A549 (cell line): Measurements from ENCODE around the gene SUSD1. TPM values are rescaled to one million over a fixed set of nuclear protein-coding genes. Genes with fewer than 3 reads are reported as not detected.

Experiments
- ATAC-seq, 2 experiments: fragments of 200-7000 bp in 1 of 2; fragments of >200 bp in 1 of 2; cut with Nextera tagmentation in 1 of 2; cut with Tn5 transposase in 1 of 2; 3 replicates each; pipeline versions ENCODE4 v1.8.0 to v1.9.1; 2018 to 2020; ENCODE audit warnings: mild to moderate bottlenecking in 1 of 2, moderate library complexity in 1 of 2
- CTCF ChIA-PET: fragments of 300-600 bp; sonication (Branson Sonifier 250); formaldehyde crosslinking; extraction: SDS; loops from one replicate; lab custom pipeline; 2021; ENCODE audit warnings: antibody characterized with exemption, inconsistent platforms; lab: Yijun Ruan, JAX
- POLR2A ChIA-PET: fragments of 350-600 bp; formaldehyde crosslinking; extraction: SDS; loops from one replicate; lab custom pipeline; 2021; ENCODE audit warnings: antibody characterized with exemption, inconsistent platforms; lab: Yijun Ruan, JAX
- DNase-seq, 2 experiments: peaks; one replicate each; pipeline versions ENCODE4 v3.0.0 to v3.0.0-alpha.2; 2011 to 2016; ENCODE audit warnings: low read depth in 1 of 2, low spot score in 1 of 2
- FAIRE-seq: peaks from 2 replicates; lab custom pipeline; 2011; peaks lifted over from hg19 to GRCh38; lab: Jason Lieb, UNC
- H3K27ac ChIP-seq, 2 experiments: fragments of >200 bp; sonication (Bioruptor Twin); formaldehyde crosslinking; 3 replicates each; pipeline ENCODE4 v1.5.1; 2016 to 2017
- H3K4me1 ChIP-seq: fragments of >200 bp; sonication (Bioruptor Twin); formaldehyde crosslinking; 3 replicates; pipeline ENCODE4 v1.6.1; 2016
- H3K4me2 ChIP-seq: fragments of >200 bp; sonication (Bioruptor Twin); formaldehyde crosslinking; 3 replicates; pipeline ENCODE4 v1.6.1; 2016
- H3K4me3 ChIP-seq: fragments of >200 bp; sonication (Bioruptor Twin); formaldehyde crosslinking; 3 replicates; pipeline ENCODE4 v1.5.1; 2016
- H3K9me3 ChIP-seq: fragments of >200 bp; sonication (Bioruptor Twin); formaldehyde crosslinking; 3 replicates; pipeline ENCODE4 v1.6.1; 2016
- CBX2 ChIP-seq: fragments of 200-600 bp; sonication (generic); IDR thresholded peaks from 2 replicates; pipeline ENCODE4 v1.6.1; 2016; ENCODE audit warnings: low read depth, mild to moderate bottlenecking, borderline replicate concordance
- CEBPB ChIP-seq, 2 experiments: fragments of >200 bp in 1 of 2; sonication (Bioruptor Twin) in 1 of 2; formaldehyde crosslinking in 1 of 2; IDR thresholded peaks; 2 replicates each; pipeline ENCODE4 v1.6.1; 2012 to 2016
- CHD2 ChIP-seq: fragments of 150-350 bp; IDR thresholded peaks from 2 replicates; pipeline ENCODE4 v1.6.1; 2014; ENCODE audit warnings: low read length; ENCODE audit not compliant: partially characterized antibody
- CHD4 ChIP-seq: fragments of 200-600 bp; sonication (generic); IDR thresholded peaks from 2 replicates; pipeline ENCODE4 v1.6.1; 2016; ENCODE audit warnings: antibody characterized with exemption, mild to moderate bottlenecking, borderline replicate concordance
- EHF ChIP-seq: fragments of 250-450 bp; sonication (Bioruptor Pico); IDR thresholded peaks from 2 replicates; pipeline ENCODE4 v1.5.0; 2020; ENCODE audit warnings: mild to moderate bottlenecking
- EP300 ChIP-seq, 2 experiments: fragments of >200 bp; sonication (Bioruptor Twin); formaldehyde crosslinking; IDR thresholded peaks; 2 replicates in 1 of 2; 3 replicates in 1 of 2; pipeline ENCODE4 v1.6.1; 2016 to 2017
- ESRRA ChIP-seq: fragments of 150-350 bp; IDR thresholded peaks from 2 replicates; pipeline ENCODE4 v1.6.1; 2014; ENCODE audit warnings: mild to moderate bottlenecking, low read length, borderline replicate concordance
- FOSB ChIP-seq: fragments of 250-450 bp; sonication (Bioruptor Pico); IDR thresholded peaks from 2 replicates; pipeline ENCODE4 v1.5.0; 2020; ENCODE audit warnings: mild to moderate bottlenecking, moderate library complexity
- FOXS1 ChIP-seq: fragments of 250-450 bp; sonication (Bioruptor Pico); IDR thresholded peaks from 2 replicates; pipeline ENCODE4 v1.5.0; 2020; ENCODE audit warnings: mild to moderate bottlenecking, moderate library complexity
- HDAC2 ChIP-seq: fragments of 200-600 bp; sonication (generic); IDR thresholded peaks from 2 replicates; pipeline ENCODE4 v1.6.1; 2016
- JUN ChIP-seq, 2 experiments: fragments of >200 bp; sonication (Bioruptor Twin); formaldehyde crosslinking; IDR thresholded peaks; 2 replicates in 1 of 2; 3 replicates in 1 of 2; pipeline ENCODE4 v1.6.1; 2016 to 2017
- JUNB ChIP-seq: fragments of >200 bp; sonication (Bioruptor Twin); formaldehyde crosslinking; IDR thresholded peaks from 2 replicates; pipeline ENCODE4 v1.6.1; 2016
- NPAS2 ChIP-seq: fragments of 250-450 bp; sonication (Bioruptor Pico); IDR thresholded peaks from 2 replicates; pipeline ENCODE4 v1.8.0; 2022; ENCODE audit warnings: mild to moderate bottlenecking, moderate library complexity, borderline replicate concordance
- NR3C1 ChIP-seq: fragments of >200 bp; sonication (Bioruptor Twin); formaldehyde crosslinking; IDR thresholded peaks from 3 replicates; pipeline ENCODE4 v1.6.1; 2017
- RARB ChIP-seq: fragments of 250-450 bp; sonication (Bioruptor Pico); IDR thresholded peaks from 2 replicates; pipeline ENCODE4 v1.8.0; 2021; ENCODE audit warnings: mild to moderate bottlenecking, moderate library complexity
- RFX5 ChIP-seq: fragments of 450-650 bp; IDR thresholded peaks from 2 replicates; pipeline ENCODE4 v1.7.1; 2014; ENCODE audit warnings: antibody characterized with exemption, mild to moderate bottlenecking, moderate library complexity
- TFCP2L1 ChIP-seq: fragments of 250-450 bp; sonication (Bioruptor Pico); IDR thresholded peaks from 2 replicates; pipeline ENCODE4 v1.5.0; 2021; ENCODE audit warnings: mild to moderate bottlenecking
- TP53 ChIP-seq: fragments of 250-450 bp; sonication (Bioruptor Pico); IDR thresholded peaks from 2 replicates; pipeline ENCODE4 v1.5.0; 2021; ENCODE audit warnings: mild to moderate bottlenecking, moderate library complexity
- ZNF302 ChIP-seq: fragments of 250-450 bp; sonication (Bioruptor Pico); IDR thresholded peaks from 2 replicates; pipeline ENCODE4 v1.9.0; 2021; ENCODE audit warnings: inconsistent platforms, mild to moderate bottlenecking, moderate library complexity
- WGBS: methylation state at CpG from one replicate; pipeline ENCODE4 v1.1.6; 2017; ENCODE audit errors: missing lambda C conversion rate; 5-methylcytosine and 5-hydroxymethylcytosine counted together
- polyA plus RNA-seq, 4 experiments: library from polyadenylated mRNA; depleted of rRNA in 3 of 4; stranded (reverse); fragments of >200 nt; fragmentation: RNase III in 1 of 4; extraction: RNeasy Plus Mini Kit Qiagen cat#74134 plus additional on column Dnase treatment in 1 of 4; gene quantifications; 2 replicates in 3 of 4; 3 replicates in 1 of 4; pipeline ENCODE4 v1.2.3, GENCODE V29; 2011 to 2017
- TF ChIP-seq, protein P1 (sequence below): fragments of >200 bp; sonication (Bioruptor Twin); formaldehyde crosslinking; IDR thresholded peaks from 2 replicates; pipeline ENCODE4 v1.6.1; 2016
- TF ChIP-seq, protein P2 (sequence below): fragments of 450-650 bp; IDR thresholded peaks from 2 replicates; pipeline ENCODE4 v1.6.1; 2014; ENCODE audit warnings: antibody characterized with exemption
- TF ChIP-seq, protein P3 (sequence below): fragments of 250-450 bp; sonication (Bioruptor Pico); IDR thresholded peaks from 2 replicates; pipeline ENCODE4 v1.5.0; 2021; ENCODE audit warnings: mild to moderate bottlenecking, moderate library complexity, borderline replicate concordance
- TF ChIP-seq, protein P4 (sequence below): fragments of >200 bp; sonication (Bioruptor Twin); formaldehyde crosslinking; IDR thresholded peaks from 3 replicates; pipeline ENCODE4 v1.5.1; 2016
- TF ChIP-seq, protein P5 (sequence below): IDR thresholded peaks from 2 replicates; pipeline ENCODE4 v1.6.1; 2012

Gene SUSD1
- polyA plus RNA-seq, 2 of the 4 experiments (the other 2 are of a cell fraction) = 15.7 to 18.6 TPM

DNA sequence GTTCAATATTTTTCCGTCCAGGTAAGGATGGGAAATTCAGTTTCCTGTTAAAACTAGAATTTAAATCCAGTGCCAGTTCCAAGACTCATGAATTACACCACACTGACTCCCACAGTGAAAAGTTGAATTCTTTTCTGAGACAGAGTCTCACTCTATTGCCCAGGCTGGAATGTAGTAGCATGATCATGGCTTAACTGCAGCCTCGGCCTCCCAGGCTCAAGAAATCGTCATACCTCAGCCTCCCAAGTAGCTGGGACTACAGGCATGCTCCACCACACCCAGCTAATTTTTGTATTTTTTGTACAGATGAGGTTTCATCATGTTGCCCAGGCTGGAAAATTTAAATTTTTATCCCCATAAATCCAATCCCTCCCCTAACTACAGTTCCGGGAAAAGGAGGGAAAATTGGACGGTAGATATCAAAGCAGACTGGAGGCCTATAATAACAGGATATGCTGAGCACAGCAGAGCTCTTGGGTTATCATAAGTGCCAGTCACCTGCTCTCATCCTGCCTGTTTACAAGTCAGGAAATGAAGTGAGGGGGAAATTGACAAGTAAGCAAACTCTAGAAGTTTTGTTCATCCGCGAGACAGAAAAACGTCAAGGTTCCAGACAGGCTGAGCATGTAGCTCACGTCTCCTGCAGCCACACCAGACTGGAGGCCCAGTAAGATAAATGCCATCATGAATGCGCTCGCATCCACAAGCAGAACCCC lies 172.8 kb downstream of the SUSD1 start:
- CTCF ChIA-PET = interaction anchor here (0.7 to 1.7 kb wide), 4 partner anchors 10 to 19 kb away, joined by 3 to 7 read pairs (median 4); no protein-coding TSS in a partner anchor
- Histone ChIP-seq H3K4me2 (no peak overlapping the region), H3K27ac (no peak overlapping the region), H3K4me1 (no peaks in the 10 kb centered on the region), H3K9me3 (no peaks in the 10 kb centered on the region), H3K4me3 (no peak overlapping the region)
- POLR2A ChIA-PET = no interaction called here
- TF ChIP-seq RARB (CRISPR knock-in tag) (no peak), NPAS2 (no peak), CEBPB (IDR thresholded peaks at IDR 0.05) (no peak), EP300 (IDR thresholded peaks at IDR 0.05) (no peak), FOXS1 (CRISPR knock-in tag) (no peak), RFX5 (no peak), EHF (CRISPR knock-in tag) (no peak), ZNF302 (no peak), ESRRA (no peak), TFCP2L1 (CRISPR knock-in tag) (no peak), TP53 (CRISPR knock-in tag) (no peak), NR3C1 (no peak), CBX2 (no peak), CHD4 (no peak)
- TF ChIP-seq, protein P1, sequence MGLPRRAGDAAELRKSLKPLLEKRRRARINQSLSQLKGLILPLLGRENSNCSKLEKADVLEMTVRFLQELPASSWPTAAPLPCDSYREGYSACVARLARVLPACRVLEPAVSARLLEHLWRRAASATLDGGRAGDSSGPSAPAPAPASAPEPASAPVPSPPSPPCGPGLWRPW = no peak
- TF ChIP-seq, protein P2, sequence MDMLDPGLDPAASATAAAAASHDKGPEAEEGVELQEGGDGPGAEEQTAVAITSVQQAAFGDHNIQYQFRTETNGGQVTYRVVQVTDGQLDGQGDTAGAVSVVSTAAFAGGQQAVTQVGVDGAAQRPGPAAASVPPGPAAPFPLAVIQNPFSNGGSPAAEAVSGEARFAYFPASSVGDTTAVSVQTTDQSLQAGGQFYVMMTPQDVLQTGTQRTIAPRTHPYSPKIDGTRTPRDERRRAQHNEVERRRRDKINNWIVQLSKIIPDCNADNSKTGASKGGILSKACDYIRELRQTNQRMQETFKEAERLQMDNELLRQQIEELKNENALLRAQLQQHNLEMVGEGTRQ = no peak
- TF ChIP-seq, protein P3, sequence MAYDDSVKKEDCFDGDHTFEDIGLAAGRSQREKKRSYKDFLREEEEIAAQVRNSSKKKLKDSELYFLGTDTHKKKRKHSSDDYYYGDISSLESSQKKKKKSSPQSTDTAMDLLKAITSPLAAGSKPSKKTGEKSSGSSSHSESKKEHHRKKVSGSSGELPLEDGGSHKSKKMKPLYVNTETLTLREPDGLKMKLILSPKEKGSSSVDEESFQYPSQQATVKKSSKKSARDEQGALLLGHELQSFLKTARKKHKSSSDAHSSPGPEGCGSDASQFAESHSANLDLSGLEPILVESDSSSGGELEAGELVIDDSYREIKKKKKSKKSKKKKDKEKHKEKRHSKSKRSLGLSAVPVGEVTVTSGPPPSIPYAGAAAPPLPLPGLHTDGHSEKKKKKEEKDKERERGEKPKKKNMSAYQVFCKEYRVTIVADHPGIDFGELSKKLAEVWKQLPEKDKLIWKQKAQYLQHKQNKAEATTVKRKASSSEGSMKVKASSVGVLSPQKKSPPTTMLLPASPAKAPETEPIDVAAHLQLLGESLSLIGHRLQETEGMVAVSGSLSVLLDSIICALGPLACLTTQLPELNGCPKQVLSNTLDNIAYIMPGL = no peak
- TF ChIP-seq, protein P4, sequence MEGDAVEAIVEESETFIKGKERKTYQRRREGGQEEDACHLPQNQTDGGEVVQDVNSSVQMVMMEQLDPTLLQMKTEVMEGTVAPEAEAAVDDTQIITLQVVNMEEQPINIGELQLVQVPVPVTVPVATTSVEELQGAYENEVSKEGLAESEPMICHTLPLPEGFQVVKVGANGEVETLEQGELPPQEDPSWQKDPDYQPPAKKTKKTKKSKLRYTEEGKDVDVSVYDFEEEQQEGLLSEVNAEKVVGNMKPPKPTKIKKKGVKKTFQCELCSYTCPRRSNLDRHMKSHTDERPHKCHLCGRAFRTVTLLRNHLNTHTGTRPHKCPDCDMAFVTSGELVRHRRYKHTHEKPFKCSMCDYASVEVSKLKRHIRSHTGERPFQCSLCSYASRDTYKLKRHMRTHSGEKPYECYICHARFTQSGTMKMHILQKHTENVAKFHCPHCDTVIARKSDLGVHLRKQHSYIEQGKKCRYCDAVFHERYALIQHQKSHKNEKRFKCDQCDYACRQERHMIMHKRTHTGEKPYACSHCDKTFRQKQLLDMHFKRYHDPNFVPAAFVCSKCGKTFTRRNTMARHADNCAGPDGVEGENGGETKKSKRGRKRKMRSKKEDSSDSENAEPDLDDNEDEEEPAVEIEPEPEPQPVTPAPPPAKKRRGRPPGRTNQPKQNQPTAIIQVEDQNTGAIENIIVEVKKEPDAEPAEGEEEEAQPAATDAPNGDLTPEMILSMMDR = no peak
- TF ChIP-seq, protein P5, sequence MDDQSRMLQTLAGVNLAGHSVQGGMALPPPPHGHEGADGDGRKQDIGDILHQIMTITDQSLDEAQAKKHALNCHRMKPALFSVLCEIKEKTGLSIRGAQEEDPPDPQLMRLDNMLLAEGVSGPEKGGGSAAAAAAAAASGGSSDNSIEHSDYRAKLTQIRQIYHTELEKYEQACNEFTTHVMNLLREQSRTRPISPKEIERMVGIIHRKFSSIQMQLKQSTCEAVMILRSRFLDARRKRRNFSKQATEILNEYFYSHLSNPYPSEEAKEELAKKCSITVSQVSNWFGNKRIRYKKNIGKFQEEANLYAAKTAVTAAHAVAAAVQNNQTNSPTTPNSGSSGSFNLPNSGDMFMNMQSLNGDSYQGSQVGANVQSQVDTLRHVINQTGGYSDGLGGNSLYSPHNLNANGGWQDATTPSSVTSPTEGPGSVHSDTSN = no peak
- FAIRE-seq (no peak), ATAC-seq (no peak), DNase-seq (no peak)
- 96% methylated on average over 11 of the region's 11 CpGs for WGBS

DNA sequence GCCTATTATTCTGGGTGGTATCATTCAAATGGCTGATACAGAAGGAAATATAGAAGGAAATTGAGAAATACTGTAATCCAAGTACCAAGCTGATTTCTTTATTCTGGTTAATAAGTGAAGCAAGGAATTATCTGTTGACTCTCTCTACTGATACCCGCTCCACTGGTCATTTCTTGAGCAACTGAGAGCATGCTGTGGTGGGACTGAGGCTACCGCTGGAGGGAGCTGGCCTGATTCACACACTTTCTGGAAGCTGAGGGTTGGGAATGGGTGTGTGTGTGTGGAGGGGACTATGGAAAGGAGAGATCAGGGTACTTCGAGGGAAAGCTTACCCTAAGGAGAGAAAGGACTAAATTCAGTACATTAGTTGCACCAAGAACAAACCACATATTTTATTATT lies 174.4 kb downstream of the SUSD1 start:
- no peak for ATAC-seq
- WGBS = 91% methylated on average over 3 of the region's 3 CpGs
- POLR2A ChIA-PET = no interaction called here

More for the DNA sequence above, 174.4 kb downstream of the SUSD1 start:
- DNase-seq = no peak
- H3K4me1 ChIP-seq = no peaks in the 10 kb centered on the region
- CTCF ChIA-PET = interaction anchor here (1.1 to 1.3 kb wide), 3 partner anchors 10 to 28 kb away, joined by 3 read pairs; no protein-coding TSS in a partner anchor
- no peak overlapping the region for H3K4me3 ChIP-seq
- TF ChIP-seq NR3C1 (no peak), CHD2 (no peak), ESRRA (no peak), JUNB (no peak), CHD4 (no peak), FOSB (no peak), JUN (IDR thresholded peaks at IDR 0.05) (no peak), EP300 (IDR thresholded peaks at IDR 0.05) (no peak), TFCP2L1 (CRISPR knock-in tag) (no peak), HDAC2 (no peak)
- H3K4me2 ChIP-seq = no peak overlapping the region
- peak overlapping the region in 1 of 2 experiments; percentile 26; a peak in 1 of 6 replicates for H3K27ac ChIP-seq
- FAIRE-seq = no peak
- no peaks in the 10 kb centered on the region for H3K9me3 ChIP-seq
